Left lung (tissue), 10 donors: ENCODE measurements around the gene PVALB. TPM values are rescaled to one million over a fixed set of nuclear protein-coding genes. Genes with fewer than 3 reads are reported as not detected.
A peak's percentile ranks its signal among the peaks of the same experiment; 100 is the strongest.

Experiments used
- ATAC-seq: fragments of 200-7000 bp; cut with Tn5 transposase; one replicate; pipeline ENCODE4 v1.9.1; 2020; ENCODE audit warnings: moderate library complexity
- DNase-seq, 4 donors: peaks; one replicate each; pipeline ENCODE4 v3.0.0-alpha.2; 2013 to 2020
- H3K27ac ChIP-seq, 2 donors: fragments of 200-600 bp; sonication (generic) in 1 of 2; one replicate each; pipeline versions ENCODE4 v1.5.0 to v1.8.0; 2020 to 2021
- H3K27me3 ChIP-seq, 2 donors: fragments of 200-600 bp; sonication (generic) in 1 of 2; one replicate each; pipeline versions ENCODE4 v1.5.0 to v1.8.0; 2020 to 2021
- H3K36me3 ChIP-seq, 2 donors: fragments of 200-600 bp; sonication (generic) in 1 of 2; one replicate each; pipeline versions ENCODE4 v1.5.0 to v1.8.0; 2020 to 2021
- H3K4me1 ChIP-seq, 2 donors: fragments of 200-600 bp; one replicate each; pipeline ENCODE4 v1.8.0; 2021
- H3K4me3 ChIP-seq, 2 donors: fragments of 200-600 bp; sonication (generic) in 1 of 2; one replicate each; pipeline versions ENCODE4 v1.5.0 to v1.8.0; 2020 to 2021; ENCODE audit warnings: mild to moderate bottlenecking in 1 of 2
- H3K9me3 ChIP-seq, 2 donors: fragments of 200-600 bp; sonication (generic) in 1 of 2; one replicate each; pipeline versions ENCODE4 v1.5.0 to v1.8.0; 2020 to 2021
- CTCF ChIP-seq, 2 donors: fragments of 200-600 bp; sonication (generic) in 1 of 2; IDR thresholded peaks; one replicate each; pipeline versions ENCODE4 v1.5.0 to v1.8.0; 2021; ENCODE audit warnings: antibody characterized with exemption in 2 of 2
- intact Hi-C, 2 donors: fragments of 100-400 bp; cut with DNase I; formaldehyde crosslinking; loops; one replicate each; pipeline versions ENCODE4 v1.11.2 to v1.14.2; 2022
- polyA plus RNA-seq, 6 donors: library from polyadenylated mRNA; unstranded; fragments of 120-200 nt; gene quantifications; one replicate each; pipeline ENCODE4 v1.2.1, GENCODE V29; 2013; ENCODE audit not compliant: insufficient read length in 6 of 6
- total RNA-seq, 2 donors: library from RNA; stranded (reverse); fragmentation: NEBNext Ultra II Directional; extraction: Animal tissue kit (Norgen Biotek cat#: 25700); gene quantifications; one replicate each; pipeline ENCODE4 v1.2.1, GENCODE V29; 2021
- donor health status: DM: no; HTN: yes; CAD: no.
- donor health status: DM: no; HTN: no; CAD: no.

PVALB gene
- total and polyA plus RNA-seq, 8 donors = 0.30 to 0.76 (median 0.55) TPM; not detected in 4

DNA sequence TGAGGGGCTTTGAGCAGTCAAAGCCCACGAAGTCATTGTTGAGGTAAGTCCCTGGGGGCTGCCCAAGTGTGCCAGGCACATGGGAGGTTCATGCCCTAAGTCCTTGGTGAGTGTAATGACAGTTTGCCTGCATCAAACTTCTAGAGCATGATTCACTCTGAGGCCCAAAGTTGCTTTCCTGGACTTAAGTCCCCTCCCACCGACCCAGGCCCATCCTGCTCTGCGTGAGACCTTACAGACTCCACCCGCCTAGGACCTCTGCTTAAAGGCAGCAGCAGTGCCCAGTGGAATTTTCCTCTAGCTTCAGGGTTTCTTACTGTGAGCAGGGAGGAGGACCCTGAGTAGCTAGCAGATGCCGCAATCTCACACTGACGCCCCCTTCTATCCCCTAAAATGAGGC lies 5.7 kb upstream of the PVALB start:
- H3K27me3 ChIP-seq = peaks cover 42 to 86% of the 10 kb centered on the region in 2 donors
- ATAC-seq (no peak), DNase-seq (no peak)
- no peak overlapping the region for H3K4me3 ChIP-seq
- TF ChIP-seq CTCF (IDR thresholded peaks at IDR 0.05) = no peak
- H3K9me3 ChIP-seq = no peaks in the 10 kb centered on the region
- H3K36me3 ChIP-seq = no peaks in the 10 kb centered on the region
- H3K4me1 ChIP-seq = no peaks in the 10 kb centered on the region
- intact Hi-C loops = no loop called here
- H3K27ac ChIP-seq = no peak overlapping the region

- Histone ChIP-seq H3K4me3 (no peak overlapping the region), H3K27ac (no peak overlapping the region), H3K4me1 (peaks cover 10 to 13% of the 10 kb centered on the region in 2 donors), H3K27me3 (peaks cover 66 to 96% of the 10 kb centered on the region in 2 donors), H3K36me3 (no peaks in the 10 kb centered on the region), H3K9me3 (no peaks in the 10 kb centered on the region)
- intact Hi-C loops = no loop called here
- ATAC-seq = no peak
- DNase-seq = no peak
- TF ChIP-seq CTCF (IDR thresholded peaks at IDR 0.05) = no peak
Measured at GRCh38 chr22:36819112-36819511, 2.3 kb upstream of the PVALB start.

- intact Hi-C loops = no loop called here
- Histone ChIP-seq H3K4me3 (no peak overlapping the region), H3K4me1 (peaks cover 10 to 13% of the 10 kb centered on the region in 2 donors), H3K9me3 (no peaks in the 10 kb centered on the region), H3K27ac (no peak overlapping the region), H3K36me3 (no peaks in the 10 kb centered on the region), H3K27me3 (peaks cover 61 to 96% of the 10 kb centered on the region in 2 donors)
- no peak for TF ChIP-seq CTCF (IDR thresholded peaks at IDR 0.05)
- no peak for DNase-seq
- ATAC-seq = no peak
Measured at GRCh38 chr22:36818010-36818642, 1.3 kb upstream of the PVALB start.

DNA sequence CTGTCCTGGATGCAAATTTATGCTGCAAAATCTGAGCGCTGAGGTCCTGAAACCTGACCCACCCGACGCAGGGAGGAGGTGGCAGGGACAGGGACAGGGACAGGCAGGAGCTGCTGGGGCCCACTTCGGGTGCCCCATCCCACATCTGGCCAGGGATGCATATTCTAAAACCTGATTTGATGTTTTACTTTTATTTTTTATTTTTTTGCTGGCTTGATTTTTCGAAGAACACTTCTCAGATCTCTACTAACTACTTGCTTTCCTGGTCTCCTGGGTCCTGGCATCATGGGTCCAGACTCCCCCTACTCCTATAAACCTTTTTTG lies 652 bp upstream of the PVALB start:
- no peak for TF ChIP-seq CTCF (IDR thresholded peaks at IDR 0.05)
- Histone ChIP-seq H3K9me3 (no peaks in the 10 kb centered on the region), H3K27me3 (peaks cover 59 to 96% of the 10 kb centered on the region in 2 donors), H3K36me3 (no peaks in the 10 kb centered on the region), H3K4me1 (peaks cover 10 to 13% of the 10 kb centered on the region in 2 donors), H3K27ac (no peak overlapping the region), H3K4me3 (no peak overlapping the region)
- DNase-seq (no peak), ATAC-seq (no peak)
- intact Hi-C loops = no loop called here

DNA sequence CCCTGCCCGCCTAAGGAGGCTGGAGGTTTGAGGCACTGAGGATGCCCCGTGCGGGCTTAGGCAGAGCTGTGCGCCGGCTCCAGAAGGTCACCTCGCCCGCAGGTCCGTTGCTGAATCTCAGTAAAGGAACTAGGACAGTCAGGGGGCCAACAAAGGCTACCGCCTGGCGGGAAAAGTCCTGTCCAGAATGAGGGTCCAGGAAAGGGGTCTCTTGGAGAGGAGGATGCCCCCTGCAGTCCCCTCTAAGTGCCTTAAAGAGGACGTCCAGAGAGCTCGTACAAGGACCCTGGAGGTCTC lies 548 bp downstream of the PVALB start:
- no peak overlapping the region for H3K4me3 ChIP-seq
- no peak for TF ChIP-seq CTCF (IDR thresholded peaks at IDR 0.05)
- no peaks in the 10 kb centered on the region for H3K36me3 ChIP-seq
- peaks cover 59 to 99% of the 10 kb centered on the region in 2 donors for H3K27me3 ChIP-seq
- no peak overlapping the region for H3K27ac ChIP-seq
- ATAC-seq (peak; percentile 28), DNase-seq (no peak)
- H3K4me1 ChIP-seq = peaks cover 10 to 13% of the 10 kb centered on the region in 2 donors
- intact Hi-C loops = no loop called here
- no peaks in the 10 kb centered on the region for H3K9me3 ChIP-seq
